GM21786 (cell line): ENCODE measurements around the gene BTAF1.

Experiments used
- ATAC-seq: cut with Tn5 transposase; IDR thresholded peaks from one replicate; pipeline ENCODE4 v1.9.1; 2021; ENCODE audit not compliant: unreplicated experiment

Gene BTAF1

GRCh38 chr10:91907914-91908336 lies 15.6 kb upstream of the BTAF1 start:
- no peak for ATAC-seq

- ATAC-seq: peak; percentile 86
Measured at GRCh38 chr10:91908337-91909116, 15.0 kb upstream of the BTAF1 start.

- no peak for ATAC-seq
Measured at GRCh38 chr10:91909117-91909677, 14.4 kb upstream of the BTAF1 start, which contains the start of gene FGFBP3. TSS of gene FGFBP3 (minus strand) at chr10:91909486. CDS start at chr10:91908969, 517 bp downstream.

- ATAC-seq: no peak
Measured at GRCh38 chr10:91910467-91910866, 13.1 kb upstream of the BTAF1 start.

- ATAC-seq: no peak
Measured at GRCh38 chr10:91919651-91920050, 3.9 kb upstream of the BTAF1 start.

GRCh38 chr10:91924212-91925021 lies 847 bp downstream of the BTAF1 start:
- ATAC-seq: peak; percentile 31

GRCh38 chr10:91925022-91925320 lies 1.4 kb downstream of the BTAF1 start:
- no peak for ATAC-seq

GRCh38 chr10:91930939-91931338 lies 7.4 kb downstream of the BTAF1 start:
- no peak for ATAC-seq

GRCh38 chr10:91931526-91932190 lies 8.1 kb downstream of the BTAF1 start:
- ATAC-seq: no peak

- ATAC-seq: no peak
Measured at GRCh38 chr10:91932737-91933136, 9.2 kb downstream of the BTAF1 start.

- no peak for ATAC-seq
Measured at GRCh38 chr10:91935886-91936285, 12.3 kb downstream of the BTAF1 start.

GRCh38 chr10:91939653-91940052 lies 16.1 kb downstream of the BTAF1 start:
- no peak for ATAC-seq

GRCh38 chr10:91941426-91941825 lies 17.9 kb downstream of the BTAF1 start:
- no peak for ATAC-seq

GRCh38 chr10:91944880-91945630 lies 21.5 kb downstream of the BTAF1 start:
- peak; percentile 70 for ATAC-seq

- ATAC-seq: no peak
Measured at GRCh38 chr10:91953600-91954160, 30.1 kb downstream of the BTAF1 start.

- ATAC-seq: no peak
Measured at GRCh38 chr10:91955114-91955513, 31.5 kb downstream of the BTAF1 start.

- ATAC-seq: no peak
Measured at GRCh38 chr10:91957091-91957490, 33.5 kb downstream of the BTAF1 start.

GRCh38 chr10:91969297-91969696 lies 45.7 kb downstream of the BTAF1 start:
- no peak for ATAC-seq

- ATAC-seq: no peak
Measured at GRCh38 chr10:91974960-91975359, 51.4 kb downstream of the BTAF1 start.

- no peak for ATAC-seq
Measured at GRCh38 chr10:91975438-91975837, 51.9 kb downstream of the BTAF1 start.
